Caco-2 (cell line): Measurements from ENCODE around the gene G6PD. TPM values are rescaled to one million over a fixed set of nuclear protein-coding genes. Genes with fewer than 3 reads are reported as not detected.

Experiments used
- BruUV-seq: library from RNA; stranded (reverse); fragments of 400-500 nt; replicated peaks from 2 replicates; lab custom pipeline; 2021; lab: Mats Ljungman, UMichigan
- CTCF ChIA-PET: fragments of 300-600 bp; sonication (Branson Sonifier 250); formaldehyde crosslinking; loops from one replicate; lab custom pipeline; 2022; ENCODE audit warnings: antibody characterized with exemption; lab: Charles Lee
- POLR2A ChIA-PET: fragments of 300-600 bp; sonication (Branson Sonifier 250); formaldehyde crosslinking; loops from one replicate; lab custom pipeline; 2022; ENCODE audit warnings: antibody characterized with exemption; lab: Charles Lee
- DNase-seq, 2 experiments: peaks; one replicate each; pipeline versions ENCODE4 v3.0.0 to v3.0.0-alpha.2; 2020 to 2022
- H3K27me3 ChIP-seq: replicated peaks from 2 replicates; pipeline ENCODE4 v1.6.0; 2011; ENCODE audit warnings: low read length; ENCODE audit not compliant: control insufficient read depth, insufficient read depth
- H3K36me3 ChIP-seq: 2 replicates; pipeline ENCODE4 v1.5.1; 2011; ENCODE audit warnings: low read length; ENCODE audit not compliant: control insufficient read depth, insufficient read depth
- H3K4me1 ChIP-seq: fragments of 250-450 bp; sonication (Bioruptor Pico); 2 replicates; pipeline ENCODE4 v1.5.1; 2020; ENCODE audit warnings: mild to moderate bottlenecking
- H3K4me3 ChIP-seq: 2 replicates; pipeline ENCODE4 v1.5.1; 2011; ENCODE audit warnings: low read depth, mild to moderate bottlenecking, control low read depth, low read length
- H3K9me3 ChIP-seq: fragments of 250-450 bp; sonication (Bioruptor Pico); 2 replicates; pipeline ENCODE4 v1.5.1; 2020; ENCODE audit warnings: mild to moderate bottlenecking, moderate library complexity
- H3K27ac Mint-ChIP-seq: one replicate; pipeline ENCODE4 v1.8.0; 2022; ENCODE audit warnings: mixed read lengths; ENCODE audit not compliant: unreplicated experiment
- H3K27me3 Mint-ChIP-seq: one replicate; pipeline ENCODE4 v1.8.0; 2022; ENCODE audit warnings: mixed read lengths; ENCODE audit not compliant: insufficient read depth, unreplicated experiment
- H3K36me3 Mint-ChIP-seq: one replicate; pipeline ENCODE4 v1.8.0; 2022; ENCODE audit warnings: mild to moderate bottlenecking, mixed read lengths; ENCODE audit not compliant: insufficient read depth, unreplicated experiment
- H3K4me1 Mint-ChIP-seq: one replicate; pipeline ENCODE4 v1.8.0; 2022; ENCODE audit warnings: low read depth, mixed read lengths; ENCODE audit not compliant: unreplicated experiment
- H3K4me3 Mint-ChIP-seq: one replicate; pipeline ENCODE4 v1.8.0; 2022; ENCODE audit warnings: mild to moderate bottlenecking, moderate library complexity, mixed read lengths; ENCODE audit not compliant: unreplicated experiment
- H3K9me3 Mint-ChIP-seq: one replicate; pipeline ENCODE4 v1.8.0; 2022; ENCODE audit warnings: mixed read lengths; ENCODE audit not compliant: unreplicated experiment
- CTCF ChIP-seq, 2 experiments: fragments of 200-600 bp in 1 of 2; IDR thresholded peaks; 1 replicate in 1 of 2; 2 replicates in 1 of 2; pipeline versions ENCODE4 v1.5.1 to v1.8.0; 2011 to 2022; ENCODE audit warnings: antibody characterized with exemption in 1 of 2, control low read depth in 1 of 2, inconsistent platforms in 1 of 2, low read depth in 1 of 2, low read length in 1 of 2, mild to moderate bottlenecking in 1 of 2, moderate library complexity in 1 of 2; ENCODE audit not compliant: insufficient read depth in 1 of 2, severe bottlenecking in 1 of 2, unreplicated experiment in 1 of 2
- intact Hi-C: fragments of 100-400 bp; cut with micrococcal nuclease; formaldehyde crosslinking; loops from one replicate; pipeline ENCODE4 v1.10.0; 2022; ENCODE audit not compliant: unreplicated experiment
- total RNA-seq: library from RNA; stranded (reverse); gene quantifications from 2 replicates; pipeline ENCODE4 v1.2.3, GENCODE V29; 2022

G6PD gene
- total RNA-seq, 1 experiment from 2014 or later: 103 TPM

- no peak for DNase-seq
These were observed 3.1 kb upstream of the G6PD start for GRCh38 chrX:154549766-154550165.

GRCh38 chrX:154548028-154548316 is 1.3 kb upstream of the G6PD start:
- DNase-seq: no peak
- ChIA-PET CTCF (interaction anchor here (0.7 kb wide), 1 partner anchor 174 kb away, joined by 3 read pairs; no protein-coding TSS in a partner anchor), POLR2A (interaction anchor here (0.6 to 1.2 kb wide), 2 partner anchors 57 to 100 kb away, joined by 3 to 6 read pairs; partner anchors contain the start of gene SLC10A3)

More at GRCh38 chrX:154549766-154550165, 3.1 kb upstream of the G6PD start:
- peaks cover 1% of the 10 kb centered on the region; the same call in 1 of the 2 replicates for H3K36me3 ChIP-seq
- TF ChIP-seq CTCF (IDR thresholded peaks at IDR 0.05; ENCODE audit: insufficient read depth in 1 of 2, low read depth in 1 of 2, low read length in 1 of 2, severe bottlenecking in 1 of 2, unreplicated experiment in 1 of 2): no peak
- no peaks in the 10 kb centered on the region for H3K9me3 ChIP-seq
- no peak overlapping the region for H3K4me3 ChIP-seq
- H3K27me3 ChIP-seq: no peaks in the 10 kb centered on the region
- no TSS peak for BruUV-seq
- no peak overlapping the region for H3K27ac Mint-ChIP-seq
- ChIA-PET CTCF (no interaction called here), POLR2A (no interaction called here)
- H3K9me3 Mint-ChIP-seq: no peaks in the 10 kb centered on the region
- peaks cover 43% of the 10 kb centered on the region for H3K36me3 Mint-ChIP-seq
- peaks cover 10% of the 10 kb centered on the region for H3K4me1 Mint-ChIP-seq
- H3K4me1 ChIP-seq: no peaks in the 10 kb centered on the region
- H3K27me3 Mint-ChIP-seq: no peaks in the 10 kb centered on the region
- peak overlapping the region; percentile 30 for H3K4me3 Mint-ChIP-seq
- intact Hi-C loops: no loop called here

More at GRCh38 chrX:154548028-154548316, 1.3 kb upstream of the G6PD start:
- Mint-ChIP-seq H3K4me3 (peak overlapping the region; percentile 99), H3K27ac (peak overlapping the region; percentile 95), H3K36me3 (peaks cover 38% of the 10 kb centered on the region), H3K4me1 (peaks cover 10% of the 10 kb centered on the region), H3K9me3 (no peaks in the 10 kb centered on the region), H3K27me3 (no peaks in the 10 kb centered on the region)
- Histone ChIP-seq H3K9me3 (no peaks in the 10 kb centered on the region), H3K4me3 (peak overlapping the region; percentile 76), H3K4me1 (no peaks in the 10 kb centered on the region), H3K27me3 (no peaks in the 10 kb centered on the region), H3K36me3 (no peaks in the 10 kb centered on the region; the same call in 1 of the 2 replicates)
- BruUV-seq: no TSS peak
- no peak for TF ChIP-seq CTCF (IDR thresholded peaks at IDR 0.05; ENCODE audit: insufficient read depth in 1 of 2, low read depth in 1 of 2, low read length in 1 of 2, severe bottlenecking in 1 of 2, unreplicated experiment in 1 of 2)
- intact Hi-C loops: no loop called here
